Effector CD4-positive, alpha-beta T cell (primary cell): ENCODE results near the gene BTAF1.
"Not testable (repeated sequence)": the region's sequence is repeated elsewhere in the genome, so short reads cannot be mapped to it uniquely, and the experiment has no call there.

Experiments
- DNase-seq: peaks from one replicate; pipeline ENCODE4 v3.0.0-alpha.2; 2020
- total RNA-seq: gene quantifications from one replicate; lab custom pipeline; 2026; lab: John Stamatoyannopoulos, UW

Gene BTAF1
- 337 reads per million, percentile 96 among the genes with 10 or more reads in this experiment for total RNA-seq

GRCh38 chr10:91923371-91924211 is at the start of gene BTAF1:
TSS of gene BTAF1 (plus strand) at chr10:91923770. CDS start at chr10:91924077, 307 bp downstream.
- peak; percentile 92 for DNase-seq

DNA sequence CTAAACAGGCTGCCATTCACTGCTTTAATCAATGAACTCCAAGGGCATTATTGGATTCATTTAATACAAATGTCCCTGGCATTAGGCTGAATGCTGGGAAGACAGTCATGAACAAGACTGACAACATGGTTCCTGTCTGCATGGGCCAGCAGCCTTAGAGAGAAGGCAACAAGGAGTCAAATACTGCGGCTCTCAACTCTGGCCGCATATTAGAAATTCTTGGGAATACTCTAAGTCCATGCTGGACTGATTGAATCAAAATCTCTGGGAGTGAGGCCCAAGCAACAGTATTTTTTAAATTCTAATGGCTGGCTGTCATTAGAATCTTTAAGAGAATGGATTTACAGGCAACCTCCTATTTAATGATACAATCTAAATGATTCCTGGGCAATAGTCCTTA is 48.4 kb upstream of the BTAF1 start:
- DNase-seq, result no peak

GRCh38 chr10:91875779-91876178 is 47.8 kb upstream of the BTAF1 start:
- no peak for DNase-seq

DNA sequence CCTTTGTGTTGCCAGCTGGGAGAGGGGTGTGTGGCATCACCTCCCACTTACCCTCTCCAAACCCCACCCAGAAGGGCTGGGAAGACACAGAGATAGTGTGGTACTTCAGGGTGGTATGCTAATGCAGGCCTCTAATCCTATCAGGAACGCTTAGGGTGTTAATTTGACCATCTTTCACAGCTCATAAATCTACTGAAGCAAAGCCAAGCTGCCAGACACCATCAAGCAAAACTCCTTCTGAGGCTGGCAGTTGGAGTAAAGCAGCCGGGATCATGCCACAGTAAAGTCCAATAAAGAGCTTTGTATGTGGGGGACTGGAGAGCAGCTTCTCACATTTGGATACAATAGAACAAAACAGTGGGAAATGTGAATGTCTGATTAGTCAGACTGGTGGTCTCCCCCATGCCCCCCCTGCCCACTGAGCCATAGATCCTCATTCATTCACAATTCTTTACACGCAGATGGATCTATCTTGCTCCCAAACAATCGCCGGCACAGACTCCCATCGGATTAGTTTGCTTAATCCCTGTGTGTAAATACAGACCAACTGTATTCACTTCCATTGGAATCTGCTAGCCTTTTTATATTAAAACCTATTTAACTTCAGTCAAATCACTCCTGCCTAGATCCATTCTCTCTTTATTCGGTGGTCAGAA is 43.9 kb upstream of the BTAF1 start:
- no peak for DNase-seq

- DNase-seq, result no peak
Measured at GRCh38 chr10:91880310-91880709, 43.3 kb upstream of the BTAF1 start.

DNA sequence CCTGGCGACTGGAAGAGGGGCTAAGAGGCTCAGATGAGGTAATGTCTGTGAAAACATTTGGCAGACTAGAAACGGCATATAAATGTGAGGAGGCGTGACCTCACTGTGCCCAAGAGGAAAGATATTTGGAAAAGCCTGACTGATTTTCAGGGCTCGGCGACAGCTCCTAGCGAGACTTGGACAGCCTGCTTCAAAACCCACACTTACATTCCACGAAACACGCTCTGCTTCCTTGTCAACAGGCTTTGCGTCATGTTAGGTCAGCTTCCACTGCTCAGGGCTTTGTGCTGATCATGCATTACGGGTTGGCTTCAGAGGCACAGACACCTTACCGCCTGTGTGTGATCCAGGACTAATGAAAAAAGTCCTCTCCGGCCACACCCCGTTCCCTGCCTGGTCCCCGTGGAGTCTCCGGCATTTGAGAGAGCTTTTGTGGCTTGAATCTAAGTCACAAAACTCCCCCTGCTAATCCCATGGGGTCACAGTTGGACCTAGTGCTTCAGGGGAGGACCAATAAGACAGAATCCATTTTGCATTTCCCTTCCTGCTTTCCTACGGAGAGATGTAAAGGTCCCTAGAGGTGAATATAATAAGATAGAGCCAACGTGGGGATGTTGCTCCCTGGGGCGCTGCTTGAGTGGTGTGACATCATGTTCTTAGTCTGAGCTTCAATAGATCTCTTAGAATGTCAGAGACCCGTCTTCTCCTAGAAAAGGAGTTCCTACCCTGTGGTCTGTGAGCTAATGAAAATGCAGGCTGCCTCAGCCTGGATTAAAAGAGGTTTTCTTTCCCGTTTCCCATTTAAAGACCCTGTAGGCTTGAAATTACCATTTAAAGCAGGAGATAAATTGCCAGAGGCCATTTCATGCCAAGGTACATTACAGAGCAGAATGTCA is 39.8 kb upstream of the BTAF1 start:
- DNase-seq, result no peak

DNA sequence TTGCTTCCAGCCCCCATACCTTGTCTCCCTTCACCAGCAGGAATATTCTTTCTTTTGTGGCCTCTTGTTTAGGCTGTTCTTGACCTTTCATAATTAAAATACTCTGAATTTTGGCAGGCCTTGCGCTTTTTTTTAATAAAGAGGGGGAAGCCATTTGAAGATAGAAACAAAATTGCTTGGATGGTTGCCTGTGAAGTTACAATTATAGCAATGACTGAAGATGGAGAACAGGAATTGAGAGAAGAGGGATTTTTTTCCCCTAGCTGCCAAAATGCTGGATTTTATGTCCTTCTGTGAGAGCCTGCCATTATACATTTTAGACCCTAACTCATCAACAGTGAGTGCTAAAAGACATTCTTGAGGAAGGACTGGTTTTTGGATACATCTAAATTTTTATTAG is 39.0 kb upstream of the BTAF1 start:
- no peak for DNase-seq

DNA sequence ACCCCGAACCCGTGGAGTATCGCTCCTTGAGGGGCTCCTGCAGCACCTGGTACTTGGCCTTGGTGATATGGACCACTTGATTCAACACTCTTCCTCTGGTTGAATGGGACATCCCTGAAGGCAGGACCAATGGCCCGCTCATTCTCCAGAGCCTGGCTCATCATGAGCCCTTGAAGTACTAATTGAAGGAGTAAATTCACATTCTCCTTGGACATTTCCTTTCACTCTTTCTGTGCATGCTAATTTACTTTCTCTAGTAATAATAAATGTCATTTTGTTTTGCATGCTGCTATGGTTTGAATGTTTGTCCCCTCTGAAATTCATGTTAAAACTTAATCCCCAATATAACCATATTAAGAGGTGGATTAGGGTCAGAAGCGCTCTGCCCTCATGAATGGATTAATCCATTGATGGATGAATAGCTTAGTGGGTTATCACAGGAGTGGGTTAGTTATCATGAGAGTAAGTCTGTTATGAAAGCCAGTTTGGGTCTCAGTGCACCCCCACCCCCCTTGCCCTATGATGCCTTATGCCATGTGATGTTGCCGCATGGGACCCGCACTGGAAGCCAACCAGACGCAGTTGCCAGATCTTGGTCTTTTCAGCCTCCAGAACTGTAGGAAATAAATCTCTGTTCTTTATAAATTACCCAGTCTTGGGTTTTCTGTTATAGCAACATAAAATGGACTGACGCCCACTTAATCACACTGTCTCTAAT is 38.0 kb upstream of the BTAF1 start:
- no peak for DNase-seq

DNA sequence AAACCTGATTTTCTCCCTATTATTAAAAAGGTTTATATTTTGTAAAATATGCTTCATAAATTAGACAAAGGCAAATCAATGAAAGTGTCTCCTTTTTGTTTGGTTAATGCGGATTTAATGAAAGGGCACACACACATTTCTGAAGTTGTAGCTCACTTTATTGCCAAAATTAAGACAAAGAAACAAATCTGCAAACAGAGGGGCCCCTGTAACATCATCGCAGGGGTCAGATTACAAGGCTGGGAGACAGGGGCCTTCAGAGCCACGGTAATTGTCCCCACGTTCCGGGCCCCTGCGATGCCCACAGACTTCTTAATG is 36.7 kb upstream of the BTAF1 start:
- DNase-seq, result no peak

DNA sequence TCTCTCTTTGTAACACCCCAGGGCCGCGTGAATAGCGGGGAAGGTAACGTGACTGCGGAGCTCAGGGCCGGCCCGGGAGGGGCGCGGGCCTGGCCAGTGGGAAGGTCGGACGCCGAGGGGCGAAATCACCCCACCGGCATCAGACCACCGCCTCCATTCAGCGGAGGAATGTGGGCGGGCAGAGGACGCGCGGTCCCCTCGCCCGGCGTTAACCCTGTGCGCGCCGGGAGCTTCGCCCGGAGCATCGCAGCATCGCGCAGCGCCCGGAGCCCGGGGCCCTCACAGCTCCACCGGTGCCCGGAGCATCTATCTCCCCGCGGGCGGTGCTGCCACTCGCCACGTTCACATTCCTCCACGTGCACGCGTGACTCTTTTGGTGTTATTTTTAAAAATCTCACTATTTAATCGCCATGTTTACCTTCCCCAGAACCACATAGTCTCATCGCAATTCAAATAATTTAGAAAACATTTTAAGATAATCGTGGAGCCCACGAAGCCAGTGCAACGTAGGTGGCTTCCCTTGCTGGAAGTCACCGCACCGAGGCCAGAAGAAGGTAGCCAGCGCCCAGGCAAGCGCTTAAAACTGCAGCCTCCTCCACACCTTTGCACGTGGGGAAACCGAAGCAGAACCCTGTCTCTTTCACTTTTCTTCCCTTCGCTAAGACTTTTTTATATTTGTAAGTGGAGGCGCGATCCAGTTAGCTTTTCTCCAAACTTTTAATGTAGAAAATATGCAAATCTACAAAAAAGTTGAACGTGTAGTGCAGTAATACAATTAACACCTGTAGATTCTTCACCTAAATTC is 36.1 kb upstream of the BTAF1 start:
- peak; percentile 7 for DNase-seq

DNA sequence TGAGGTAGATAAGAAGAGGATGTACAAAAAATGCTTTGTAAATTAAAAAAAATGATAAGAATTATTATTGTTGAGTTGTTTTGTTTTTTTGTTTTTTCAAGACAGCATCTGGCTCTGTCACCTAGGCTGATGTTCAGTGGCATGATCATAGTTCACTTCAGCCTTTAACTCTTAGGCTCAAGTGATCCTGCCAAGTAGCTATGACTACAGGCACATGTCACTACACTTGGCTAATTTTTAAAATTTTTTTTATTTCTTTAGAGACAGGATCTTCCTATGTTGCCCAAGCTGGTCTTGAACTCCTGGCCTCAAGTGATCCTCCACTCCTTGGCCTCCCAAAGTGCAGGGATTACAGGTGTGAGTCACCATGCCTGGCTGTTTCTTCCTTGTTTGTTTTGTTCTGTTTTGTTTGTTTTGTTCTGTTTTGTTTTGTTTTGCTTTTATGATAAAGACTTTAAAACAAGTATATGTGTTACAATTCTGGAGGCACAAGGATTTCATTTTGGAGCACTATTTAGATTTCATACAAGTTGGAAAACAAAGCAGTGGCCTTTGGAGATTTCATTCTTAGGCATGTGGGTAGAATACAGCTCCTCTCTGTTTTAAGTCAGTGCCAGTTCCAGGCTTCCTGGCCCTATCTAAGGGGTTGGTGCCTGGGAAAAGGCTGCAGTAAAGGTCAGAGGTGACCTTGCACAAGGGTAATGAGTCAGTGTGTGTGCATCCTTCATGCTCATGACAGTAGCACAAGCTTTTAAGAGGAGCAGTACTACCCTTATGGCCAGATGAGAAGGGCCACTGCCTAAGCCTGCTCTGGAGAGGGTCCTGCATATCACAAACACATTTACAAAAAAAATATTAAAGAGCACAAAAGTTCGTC is 32.2 kb upstream of the BTAF1 start:
- no peak for DNase-seq

- DNase-seq, result no peak
Measured at GRCh38 chr10:91893051-91893450, 30.5 kb upstream of the BTAF1 start.

DNA sequence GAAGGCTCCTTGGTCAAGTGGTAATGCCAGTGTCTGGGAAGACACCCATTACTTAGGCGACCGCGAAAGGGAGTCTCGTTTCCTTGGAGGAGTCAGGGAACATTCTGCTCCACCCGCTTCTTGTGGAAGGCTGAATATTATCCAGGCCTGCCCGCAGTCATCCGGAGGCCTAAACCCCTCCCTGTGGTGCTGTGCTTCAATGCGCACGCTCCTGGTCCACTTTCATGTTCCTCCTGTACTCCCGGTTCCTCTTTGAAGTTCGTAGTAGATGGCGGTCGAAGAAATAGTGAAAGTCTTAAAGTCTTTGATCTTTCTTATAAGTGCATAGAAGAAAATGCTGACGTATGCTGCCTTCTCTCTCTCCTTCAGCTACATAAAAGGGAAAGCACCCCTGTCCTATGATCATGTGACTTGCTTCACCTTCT is 29.3 kb upstream of the BTAF1 start:
- not testable (repeated sequence) for DNase-seq

DNA sequence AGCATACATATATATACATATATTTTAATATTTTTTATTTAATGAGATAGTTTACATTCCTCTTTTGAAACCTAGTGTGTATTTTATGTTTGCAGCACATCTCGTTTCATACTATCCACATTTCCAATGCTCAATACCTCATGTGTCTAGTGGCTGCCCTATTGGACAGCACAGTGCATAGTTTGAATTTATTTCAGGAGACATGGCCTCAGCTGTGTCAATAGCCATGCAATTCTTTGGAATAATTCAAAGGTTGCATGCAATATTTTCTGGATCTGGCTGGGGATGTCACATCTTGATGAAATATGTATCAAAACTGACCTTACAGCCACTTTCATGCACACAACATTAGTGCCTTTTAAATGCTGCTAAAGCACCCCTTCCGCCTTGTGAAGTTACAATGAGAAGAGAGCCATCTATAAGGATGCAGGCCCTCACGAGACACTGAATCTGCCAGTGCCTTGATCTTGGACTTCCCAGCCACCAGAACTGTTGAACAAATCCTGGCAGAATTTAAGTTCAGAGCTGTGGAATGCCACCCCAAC is 27.3 kb upstream of the BTAF1 start:
- no peak for DNase-seq

GRCh38 chr10:91897421-91897820 is 26.1 kb upstream of the BTAF1 start:
- no peak for DNase-seq

GRCh38 chr10:91901784-91902677 is 21.5 kb upstream of the BTAF1 start:
- DNase-seq, result peak; percentile 30

DNA sequence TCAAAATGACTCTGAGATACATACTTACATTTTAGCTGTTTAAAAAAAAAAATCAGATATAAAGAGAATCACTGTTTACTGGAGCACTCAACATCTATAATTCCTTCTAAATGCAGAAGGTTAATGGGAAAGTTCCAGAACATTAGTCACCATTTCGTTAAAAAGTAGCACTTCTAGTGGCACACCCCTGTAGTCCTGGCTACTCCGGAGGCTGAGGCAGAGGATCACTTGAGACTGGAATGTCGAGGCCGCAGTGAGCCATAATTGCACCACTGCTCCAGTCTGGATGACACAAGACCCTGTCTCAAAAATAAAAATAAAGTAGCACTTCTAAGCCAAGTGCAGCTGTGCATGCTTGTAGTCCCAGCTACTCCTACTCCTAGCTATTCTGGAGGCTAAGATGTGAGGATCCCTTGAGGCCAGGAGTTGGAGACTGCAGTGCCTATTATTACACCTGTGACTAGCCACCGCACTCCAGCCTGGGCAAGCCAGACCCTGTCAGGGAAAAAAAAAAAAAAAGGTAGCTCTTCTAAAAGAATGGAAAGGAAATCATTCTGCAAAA is 16.5 kb upstream of the BTAF1 start:
- no peak for DNase-seq

- no peak for DNase-seq
Measured at GRCh38 chr10:91907914-91908336, 15.6 kb upstream of the BTAF1 start.
